GM12872 (cell line): Measurements from ENCODE around the gene PGGHG.

ENCODE experiments used
- TF ChIP-seq, protein P1 (sequence below): IDR thresholded peaks from 3 replicates; pipeline ENCODE4 v1.5.1; 2011; ENCODE audit warnings: low read depth, mild to moderate bottlenecking, low read length, moderate library complexity; ENCODE audit not compliant: insufficient read depth

The PGGHG gene

DNA sequence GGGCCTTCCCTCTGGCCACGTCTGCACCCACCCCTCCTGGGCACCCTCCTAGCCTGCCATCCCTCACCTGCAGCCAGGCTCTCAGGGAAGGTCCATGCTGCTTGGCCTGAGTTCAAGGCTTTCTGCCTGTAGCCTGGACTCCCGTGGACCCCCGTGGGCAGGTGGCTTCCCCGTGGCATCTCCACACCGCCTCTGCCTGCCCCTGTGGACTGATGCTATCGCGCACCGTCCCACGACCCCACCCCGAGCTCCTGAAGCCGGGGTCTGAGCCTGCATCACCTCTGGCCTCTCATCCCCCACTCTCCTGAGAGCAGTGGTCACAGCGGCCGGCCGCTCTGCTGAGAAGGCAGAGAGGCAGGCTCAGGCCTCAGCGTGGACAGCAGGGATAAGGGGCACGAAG is 5.9 kb downstream of the PGGHG start:
- TF ChIP-seq, protein P1, sequence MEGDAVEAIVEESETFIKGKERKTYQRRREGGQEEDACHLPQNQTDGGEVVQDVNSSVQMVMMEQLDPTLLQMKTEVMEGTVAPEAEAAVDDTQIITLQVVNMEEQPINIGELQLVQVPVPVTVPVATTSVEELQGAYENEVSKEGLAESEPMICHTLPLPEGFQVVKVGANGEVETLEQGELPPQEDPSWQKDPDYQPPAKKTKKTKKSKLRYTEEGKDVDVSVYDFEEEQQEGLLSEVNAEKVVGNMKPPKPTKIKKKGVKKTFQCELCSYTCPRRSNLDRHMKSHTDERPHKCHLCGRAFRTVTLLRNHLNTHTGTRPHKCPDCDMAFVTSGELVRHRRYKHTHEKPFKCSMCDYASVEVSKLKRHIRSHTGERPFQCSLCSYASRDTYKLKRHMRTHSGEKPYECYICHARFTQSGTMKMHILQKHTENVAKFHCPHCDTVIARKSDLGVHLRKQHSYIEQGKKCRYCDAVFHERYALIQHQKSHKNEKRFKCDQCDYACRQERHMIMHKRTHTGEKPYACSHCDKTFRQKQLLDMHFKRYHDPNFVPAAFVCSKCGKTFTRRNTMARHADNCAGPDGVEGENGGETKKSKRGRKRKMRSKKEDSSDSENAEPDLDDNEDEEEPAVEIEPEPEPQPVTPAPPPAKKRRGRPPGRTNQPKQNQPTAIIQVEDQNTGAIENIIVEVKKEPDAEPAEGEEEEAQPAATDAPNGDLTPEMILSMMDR, result no peak

- TF ChIP-seq, protein P1, result no peak
Observed at GRCh38 chr11:295351-296170, 6.6 kb downstream of the PGGHG start.

DNA sequence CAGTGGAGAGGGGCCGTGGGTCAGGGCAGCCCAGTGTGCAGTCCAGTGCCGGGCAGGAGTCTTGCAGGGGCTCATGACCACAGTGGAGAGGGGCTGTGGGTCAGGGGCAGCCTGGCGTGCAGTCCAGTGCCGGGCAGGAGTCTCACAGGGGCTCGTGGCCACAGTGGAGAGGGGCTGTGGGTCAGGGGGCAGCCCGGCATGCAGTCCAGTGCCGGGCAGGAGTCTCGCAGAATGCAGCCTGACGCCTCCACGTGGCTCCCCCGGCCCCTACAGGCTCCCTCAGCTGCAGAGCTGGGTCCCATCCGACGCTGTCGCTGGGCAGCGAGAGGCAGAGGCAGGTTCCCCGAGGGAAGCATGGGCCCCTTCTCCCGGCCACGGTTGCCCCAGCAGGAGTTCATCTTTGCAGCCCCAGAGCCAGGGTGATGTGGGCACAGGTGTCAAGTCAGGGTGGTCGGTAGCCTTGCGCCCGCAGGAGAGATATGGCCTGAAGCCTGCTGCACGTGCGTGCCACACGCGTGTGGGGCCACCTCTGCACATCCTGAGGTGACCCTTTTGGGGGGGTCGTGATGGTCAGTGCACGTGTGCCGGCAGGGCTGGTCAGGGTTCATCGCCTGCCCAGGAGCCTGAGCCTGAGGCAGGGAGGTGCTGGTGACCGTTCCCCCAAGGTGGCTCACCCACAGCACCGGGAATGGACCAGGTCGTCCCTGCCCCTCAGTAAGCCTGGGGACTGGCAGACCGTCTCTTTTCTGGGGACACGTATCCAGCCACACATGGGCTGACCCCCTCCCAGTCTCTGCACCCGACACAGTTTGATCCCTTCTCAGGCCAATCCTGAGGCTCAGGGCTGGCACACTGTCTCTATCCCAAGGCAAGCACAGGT is 7.5 kb downstream of the PGGHG start:
- TF ChIP-seq, protein P1, result no peak

DNA sequence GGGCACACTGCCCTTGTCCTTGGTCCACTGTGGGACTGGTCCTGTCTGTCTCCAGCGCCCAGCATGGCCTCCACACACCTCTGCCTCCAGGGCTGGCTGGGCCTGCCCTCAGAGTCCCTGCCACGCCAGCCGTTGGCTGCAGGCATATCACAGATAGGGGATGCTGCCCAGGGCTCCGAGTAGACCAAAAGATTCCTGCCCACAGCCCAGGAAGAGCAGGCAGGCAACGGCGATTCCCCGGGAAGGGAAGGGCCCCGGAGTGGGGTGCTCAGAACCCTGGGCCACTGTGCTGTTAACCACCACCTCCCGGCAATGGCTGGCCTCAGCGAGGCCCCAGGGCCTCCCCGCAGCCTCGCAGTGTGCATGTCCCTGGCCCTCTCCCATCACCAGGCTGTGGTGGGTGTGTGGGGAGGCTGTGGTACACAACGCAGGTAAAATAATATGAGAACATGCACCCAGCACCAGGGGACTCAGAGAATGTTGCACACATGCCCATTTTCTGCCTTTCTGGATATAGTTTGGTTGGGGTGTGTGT is 8.2 kb downstream of the PGGHG start:
- TF ChIP-seq, protein P1, result no peak

GRCh38 chr11:297586-298405 is 8.9 kb downstream of the PGGHG start:
- TF ChIP-seq, protein P1, result no peak

GRCh38 chr11:298406-299065 is 9.6 kb downstream of the PGGHG start:
- TF ChIP-seq, protein P1, result no peak
